Heart left ventricle (tissue), 16 donors: ENCODE measurements around the gene ALPI. TPM values are rescaled to one million over a fixed set of nuclear protein-coding genes. Genes with fewer than 3 reads are reported as not detected.

Source experiments
- ATAC-seq, 4 donors: fragments of 200-7000 bp; cut with Tn5 transposase; one replicate each; pipeline ENCODE4 v1.9.1; 2020 to 2022; ENCODE audit warnings: moderate library complexity in 4 of 4, mild to moderate bottlenecking in 3 of 4, moderate number of reproducible peaks in 1 of 4
- DNase-seq, 5 donors: peaks; one replicate each; pipeline ENCODE4 v3.0.0-alpha.2; 2020
- H3K27ac ChIP-seq, 12 donors: fragments of 200-600 bp; sonication (generic) in 4 of 12; one replicate each; pipeline versions ENCODE4 v1.5.0 to v1.8.0; 2016 to 2022; ENCODE audit warnings: mild to moderate bottlenecking in 2 of 12
- H3K27me3 ChIP-seq, 9 donors: fragments of 200-600 bp; sonication (generic) in 2 of 9; one replicate each; pipeline versions ENCODE4 v1.5.1 to v1.8.0; 2016 to 2022; ENCODE audit warnings: mild to moderate bottlenecking in 3 of 9
- H3K36me3 ChIP-seq, 9 donors: fragments of 200-600 bp; sonication (generic) in 2 of 9; one replicate each; pipeline versions ENCODE4 v1.5.0 to v1.8.0; 2018 to 2022; ENCODE audit warnings: mild to moderate bottlenecking in 2 of 9
- H3K4me1 ChIP-seq, 12 donors: fragments of 200-600 bp; sonication (generic) in 4 of 12; one replicate each; pipeline versions ENCODE4 v1.5.0 to v1.8.0; 2016 to 2022; ENCODE audit warnings: mild to moderate bottlenecking in 3 of 12
- H3K4me3 ChIP-seq, 12 donors: fragments of 200-600 bp; sonication (generic) in 4 of 12; one replicate each; pipeline versions ENCODE4 v1.5.0 to v1.8.0; 2017 to 2022; ENCODE audit warnings: mild to moderate bottlenecking in 9 of 12, moderate library complexity in 4 of 12
- H3K9me3 ChIP-seq, 12 donors: fragments of 200-600 bp; sonication (generic) in 4 of 12; one replicate each; pipeline versions ENCODE4 v1.5.0 to v1.8.0; 2016 to 2022; ENCODE audit warnings: mild to moderate bottlenecking in 1 of 12
- CTCF ChIP-seq, 12 donors: fragments of 200-600 bp; sonication (generic) in 4 of 12; IDR thresholded peaks; one replicate each; pipeline versions ENCODE4 v1.5.0 to v1.8.0; 2018 to 2022; ENCODE audit warnings: antibody characterized with exemption in 12 of 12, mild to moderate bottlenecking in 5 of 12
- POLR2A ChIP-seq, 2 donors: fragments of 450-650 bp; IDR thresholded peaks; one replicate each; pipeline ENCODE4 v1.6.1; 2017; ENCODE audit warnings: antibody characterized with exemption in 2 of 2, mild to moderate bottlenecking in 2 of 2, moderate library complexity in 2 of 2
- WGBS, 4 donors: extraction: QIAGEN DNeasy Blood & Tissue Kit in 2 of 4; methylation state at CpG; one replicate each; pipeline versions ENCODE4 v1.1.5 to v1.1.7; 2013 to 2018; 5-methylcytosine and 5-hydroxymethylcytosine counted together
- intact Hi-C, 10 donors: fragments of 100-400 bp; cut with DNase I; formaldehyde crosslinking; loops; one replicate each; pipeline versions ENCODE4 v1.11.1 to v1.14.2; 2022
- polyA plus RNA-seq, 2 donors: library from polyadenylated mRNA; stranded (reverse); fragments of 200-250 nt; gene quantifications; one replicate each; pipeline ENCODE4 v1.2.3, GENCODE V29; 2013
- total RNA-seq, 9 donors: library from RNA; depleted of rRNA in 2 of 9; stranded (reverse); fragments of >200 nt in 2 of 9; fragmentation: NEBNext Ultra II Directional in 3 of 9; extraction: Animal tissue kit (Norgen Biotek cat#: 25700) in 3 of 9; gene quantifications; one replicate each; pipeline versions ENCODE4 v1.1.0 to v1.2.4, GENCODE V29; 2016 to 2023
- donor health status: ischemic (EF 13 %, LVEDD 7.1; RV severe dilation, severe dysfunction).
- donor health status: healthy with polysubstance abuse.
- donor health status: DM: no; HTN: yes; CAD: no.
- donor health status: DM: no; HTN: no; CAD: no.
- donor health status: ischemic (EF 25% LVEDD 6.9; RV normal size, moderate dysfunction).
- donor health status: ischemic (EF 25% LVEDD 5.7; RV mildly dilated, moderate dysfunction).
- donor health status: healthy.
- donor health status: DM: yes; HTN: yes; CAD: no.
- donor health status: ischemic (EF 35%, LVEDD 5.7; RV mildly dilated, moderate dysfunction).
- donor health status: nonischemic (EF 11% LVEDD 7.7; RV severe dilation, severe dysfunction).
- donor health status: DM: yes; HTN: yes; CAD: no.
- donor health status: PGD.
- donor health status: ischemic (EF 29% LVEDD 5.4; RV normal size, mild dysfunction).
- donor health status: nonischemic (EF 23%, LVEDD 6.1; RV moderate dilation, normal function).

The ALPI gene
- total and polyA plus RNA-seq, 11 donors = not detected

GRCh38 chr2:232463701-232464543 is 8.0 kb downstream of the ALPI start:
- ATAC-seq (no peak), DNase-seq (peak in 1 of 5 donors; percentile 10)
- Histone ChIP-seq H3K9me3 (no peaks in the 10 kb centered on the region), H3K36me3 (no peaks in the 10 kb centered on the region), H3K4me1 (no peaks in the 10 kb centered on the region), H3K4me3 (no peak overlapping the region), H3K27ac (no peak overlapping the region), H3K27me3 (peaks cover 0 to 21% (median 4%) of the 10 kb centered on the region in 9 donors)
- TF ChIP-seq POLR2A (IDR thresholded peaks at IDR 0.05) (no peak), CTCF (IDR thresholded peaks at IDR 0.05) (no peak)
- WGBS, 4 donors = 86 to 92% (median 90%) methylated on average over 14 to 18 of the region's 18 CpGs
- intact Hi-C loops = no loop called here

GRCh38 chr2:232464544-232464885 is 8.6 kb downstream of the ALPI start:
- 67 to 90% (median 78%) methylated on average over 3 of the region's 3 CpGs; no CpG with 5 or more reads in 1 of the 4 donors for WGBS, 4 donors
- H3K27me3 ChIP-seq = peaks cover 0 to 15% (median 0%) of the 10 kb centered on the region in 9 donors
- ATAC-seq = no peak

DNA sequence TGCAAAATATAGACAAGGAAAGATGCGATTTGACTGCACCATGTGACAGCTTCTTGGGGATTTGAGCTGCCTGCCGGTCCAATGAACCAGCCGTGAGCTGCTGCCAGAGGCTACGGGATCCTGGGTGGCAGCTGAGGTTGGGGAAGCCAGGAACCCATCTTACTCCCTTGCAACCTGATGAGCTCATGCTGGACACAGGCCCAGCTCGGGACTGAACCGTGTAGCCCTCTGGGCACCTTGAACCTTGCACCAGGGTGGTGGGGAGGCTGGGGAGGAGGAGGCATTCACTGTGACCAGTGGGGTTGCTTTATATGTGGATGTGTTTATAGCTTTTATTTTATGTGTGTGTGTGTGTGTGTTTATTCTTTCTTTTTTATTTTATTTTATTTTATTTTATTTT is 9.1 kb downstream of the ALPI start:
- TF ChIP-seq CTCF (IDR thresholded peaks at IDR 0.05) (no peak), POLR2A (IDR thresholded peaks at IDR 0.05) (no peak)
- DNase-seq = peak in 2 of 5 donors; percentile 13
- WGBS, 4 donors = 70 to 82% (median 80%) methylated on average over 6 of the region's 6 CpGs
- Histone ChIP-seq H3K36me3 (no peaks in the 10 kb centered on the region), H3K4me3 (no peak overlapping the region), H3K27ac (no peak overlapping the region), H3K9me3 (no peaks in the 10 kb centered on the region), H3K27me3 (peaks cover 0 to 18% (median 0%) of the 10 kb centered on the region in 9 donors), H3K4me1 (no peaks in the 10 kb centered on the region)
- intact Hi-C loops = no loop called here
- no peak for ATAC-seq

More at GRCh38 chr2:232464544-232464885, 8.6 kb downstream of the ALPI start:
- Histone ChIP-seq H3K27ac (no peak overlapping the region), H3K36me3 (no peaks in the 10 kb centered on the region), H3K4me3 (no peak overlapping the region), H3K4me1 (no peaks in the 10 kb centered on the region), H3K9me3 (no peaks in the 10 kb centered on the region)
- TF ChIP-seq POLR2A (IDR thresholded peaks at IDR 0.05) = no peak
- no peak for TF ChIP-seq CTCF (IDR thresholded peaks at IDR 0.05)
- intact Hi-C loops = no loop called here
- DNase-seq = peak in 1 of 5 donors; percentile 11

DNA sequence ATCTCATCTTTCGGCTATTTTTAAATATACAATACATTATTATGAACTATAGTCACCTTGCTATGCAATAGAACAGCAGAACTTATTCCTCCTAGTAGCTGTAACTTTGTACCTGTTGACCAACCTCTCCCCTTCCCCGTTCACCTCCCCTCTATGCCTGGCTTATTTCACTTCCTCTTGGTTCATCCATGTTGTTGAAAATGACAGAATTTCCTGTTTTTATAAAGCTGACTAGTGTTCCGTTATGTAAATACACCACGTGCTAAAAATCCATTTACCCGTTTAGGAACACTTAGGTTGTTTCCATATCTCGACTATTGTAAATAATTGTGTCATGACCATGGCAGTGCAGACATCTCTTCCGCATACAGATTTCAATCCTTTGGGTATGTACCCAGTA is 10.3 kb downstream of the ALPI start:
- no peak overlapping the region for H3K4me3 ChIP-seq

More for the DNA sequence above, 10.3 kb downstream of the ALPI start:
- no peaks in the 10 kb centered on the region for H3K36me3 ChIP-seq
- WGBS, 4 donors = 65 to 71% (median 69%) methylated on average over 7 of the region's 7 CpGs
- no peak overlapping the region for H3K27ac ChIP-seq
- no peak for ATAC-seq
- H3K27me3 ChIP-seq = peaks cover 0 to 17% (median 4%) of the 10 kb centered on the region in 9 donors
- intact Hi-C loops = no loop called here
- no peak for DNase-seq
- no peaks in the 10 kb centered on the region for H3K4me1 ChIP-seq
- H3K9me3 ChIP-seq = no peaks in the 10 kb centered on the region
- TF ChIP-seq CTCF (IDR thresholded peaks at IDR 0.05) = no peak
- no peak for TF ChIP-seq POLR2A (IDR thresholded peaks at IDR 0.05)
